ENCODE measurements around the gene CSPG4.
A peak's percentile ranks its signal among the peaks of the same experiment; 100 is the strongest.

- no peak for TF ChIP-seq CTCF (CRISPR knock-in tag; IDR thresholded peaks at IDR 0.05)
- TF ChIP-seq E2F2 (CRISPR knock-in tag; IDR thresholded peaks at IDR 0.05; ENCODE audit: borderline replicate concordance): no peak
- TF ChIP-seq PRDM15 (CRISPR knock-in tag; IDR thresholded peaks at IDR 0.05): no peak
- no peak for TF ChIP-seq ZSCAN29 (CRISPR knock-in tag; conservative IDR thresholded peaks at IDR 0.05)
- TF ChIP-seq SRF (IDR thresholded peaks at IDR 0.05; ENCODE audit: low read depth, low read length): no peak
- peak; percentile 26; the same call in 1 of the 2 replicates for TF ChIP-seq HNF4G (IDR thresholded peaks at IDR 0.05; ENCODE audit: borderline replicate concordance, low read depth, low read length)
- no peak for TF ChIP-seq HNF4G (CRISPR knock-in tag; IDR thresholded peaks at IDR 0.05; ENCODE audit: borderline replicate concordance, low read depth)
- TF ChIP-seq JUN (CRISPR knock-in tag; IDR thresholded peaks at IDR 0.05): no peak
- TF ChIP-seq ZBTB3 (CRISPR knock-in tag; IDR thresholded peaks at IDR 0.05; ENCODE audit: borderline replicate concordance, low read depth): no peak
- no peak for TF ChIP-seq NBN (conservative IDR thresholded peaks at IDR 0.05)
- no peak for TF ChIP-seq NR3C1 (CRISPR knock-in tag; IDR thresholded peaks at IDR 0.05)
These were observed 73.4 kb downstream of the CSPG4 start for GRCh38 chr15:75639191-75639708.

All from HepG2 (cell line).